HEK293 (cell line): ENCODE measurements around the gene IL4R.

Experiments
- GFI1B ChIP-seq: fragments of 450-650 bp; formaldehyde crosslinking; IDR thresholded peaks from 2 replicates; pipeline ENCODE4 v1.5.1; 2016; ENCODE audit warnings: missing biosample characterization, missing genetic modification characterization
- KLF16 ChIP-seq: fragments of 450-650 bp; formaldehyde crosslinking; IDR thresholded peaks from 2 replicates; pipeline ENCODE4 v1.5.1; 2017; ENCODE audit warnings: missing biosample characterization, missing genetic modification characterization
- YY1 ChIP-seq: fragments of 450-650 bp; formaldehyde crosslinking; IDR thresholded peaks from 2 replicates; pipeline ENCODE4 v1.5.1; 2018; ENCODE audit warnings: missing biosample characterization, missing genetic modification characterization
- ZBTB17 ChIP-seq: fragments of 450-650 bp; formaldehyde crosslinking; IDR thresholded peaks from 2 replicates; pipeline ENCODE4 v1.5.1; 2016; ENCODE audit warnings: missing biosample characterization, missing genetic modification characterization
- ZNF175 ChIP-seq: fragments of 450-650 bp; formaldehyde crosslinking; IDR thresholded peaks from 2 replicates; pipeline ENCODE4 v1.5.1; 2016; ENCODE audit warnings: missing biosample characterization, missing genetic modification characterization
- ZNF274 ChIP-seq, 2 experiments: fragments of 200-500 bp in 1 of 2; fragments of 450-650 bp in 1 of 2; sonication (Bioruptor generic) in 1 of 2; formaldehyde crosslinking in 1 of 2; IDR thresholded peaks; 2 replicates each; pipeline versions ENCODE4 v1.5.1 to v1.6.1; 2014 to 2016; ENCODE audit warnings: borderline replicate concordance in 1 of 2, inconsistent platforms in 1 of 2, low read length in 1 of 2, missing biosample characterization in 1 of 2, missing genetic modification characterization in 1 of 2
- ZNF521 ChIP-seq: fragments of 450-650 bp; formaldehyde crosslinking; IDR thresholded peaks from 2 replicates; pipeline ENCODE4 v1.5.1; 2017; ENCODE audit warnings: missing biosample characterization, mild to moderate bottlenecking, missing genetic modification characterization
- ZNF792 ChIP-seq: fragments of 450-650 bp; formaldehyde crosslinking; IDR thresholded peaks from 2 replicates; pipeline ENCODE4 v1.5.1; 2016; ENCODE audit warnings: missing biosample characterization, missing genetic modification characterization
- ZSCAN30 ChIP-seq: fragments of 450-650 bp; IDR thresholded peaks from 2 replicates; pipeline ENCODE4 v1.5.1; 2018; ENCODE audit warnings: missing biosample characterization, mild to moderate bottlenecking, missing genetic modification characterization, moderate library complexity
- TF ChIP-seq, protein P1 (sequence below): fragments of 450-650 bp; formaldehyde crosslinking; IDR thresholded peaks from 2 replicates; pipeline ENCODE4 v1.5.1; 2016; ENCODE audit warnings: missing biosample characterization, missing genetic modification characterization

DNA sequence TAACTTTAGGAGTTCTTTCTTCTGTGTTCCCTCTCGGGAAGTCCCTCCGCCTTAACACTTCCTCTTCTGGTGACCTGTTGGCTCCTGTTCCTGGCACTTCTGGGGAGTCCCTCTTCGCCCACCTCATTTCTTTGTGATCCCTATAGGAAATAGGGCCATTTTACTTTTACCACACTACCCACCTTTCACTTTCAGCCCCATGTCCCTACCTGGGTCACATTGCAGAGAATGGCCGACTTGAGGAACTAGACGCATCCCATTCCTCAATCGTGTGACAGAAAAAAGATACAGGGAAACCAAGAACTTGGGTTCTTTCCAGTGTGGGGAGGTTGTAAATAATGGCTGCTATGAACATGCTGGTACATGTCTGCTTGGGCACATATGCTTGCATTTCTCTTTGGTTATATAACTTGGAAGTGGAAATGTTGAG lies 94.8 kb downstream of the IL4R start:
- TF ChIP-seq, protein P1, sequence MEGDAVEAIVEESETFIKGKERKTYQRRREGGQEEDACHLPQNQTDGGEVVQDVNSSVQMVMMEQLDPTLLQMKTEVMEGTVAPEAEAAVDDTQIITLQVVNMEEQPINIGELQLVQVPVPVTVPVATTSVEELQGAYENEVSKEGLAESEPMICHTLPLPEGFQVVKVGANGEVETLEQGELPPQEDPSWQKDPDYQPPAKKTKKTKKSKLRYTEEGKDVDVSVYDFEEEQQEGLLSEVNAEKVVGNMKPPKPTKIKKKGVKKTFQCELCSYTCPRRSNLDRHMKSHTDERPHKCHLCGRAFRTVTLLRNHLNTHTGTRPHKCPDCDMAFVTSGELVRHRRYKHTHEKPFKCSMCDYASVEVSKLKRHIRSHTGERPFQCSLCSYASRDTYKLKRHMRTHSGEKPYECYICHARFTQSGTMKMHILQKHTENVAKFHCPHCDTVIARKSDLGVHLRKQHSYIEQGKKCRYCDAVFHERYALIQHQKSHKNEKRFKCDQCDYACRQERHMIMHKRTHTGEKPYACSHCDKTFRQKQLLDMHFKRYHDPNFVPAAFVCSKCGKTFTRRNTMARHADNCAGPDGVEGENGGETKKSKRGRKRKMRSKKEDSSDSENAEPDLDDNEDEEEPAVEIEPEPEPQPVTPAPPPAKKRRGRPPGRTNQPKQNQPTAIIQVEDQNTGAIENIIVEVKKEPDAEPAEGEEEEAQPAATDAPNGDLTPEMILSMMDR (tag by site-specific recombination) = no peak
- TF ChIP-seq ZSCAN30 (tag by site-specific recombination) (no peak), KLF16 (tag by site-specific recombination) (no peak), YY1 (tag by site-specific recombination) (no peak), GFI1B (tag by site-specific recombination) (no peak), ZNF175 (tag by site-specific recombination) (no peak), ZNF521 (tag by site-specific recombination) (no peak), ZNF274 (IDR thresholded peaks at IDR 0.05; ENCODE audit: low read length) (no peak), ZNF274 (tag by site-specific recombination; IDR thresholded peaks at IDR 0.05; ENCODE audit: borderline replicate concordance) (no peak), ZNF792 (tag by site-specific recombination) (no peak), ZBTB17 (tag by site-specific recombination) (no peak)
